K562 (cell line): ENCODE results near the gene ERO1B. TPM values are rescaled to one million over a fixed set of nuclear protein-coding genes. Genes with fewer than 3 reads are reported as not detected.
A peak's percentile ranks its signal among the peaks of the same experiment; 100 is the strongest.

Experiments used
- ATAC-seq: fragments of 200-7000 bp; cut with Tn5 transposase; 3 replicates; pipeline ENCODE4 v1.9.1; 2020; ENCODE audit warnings: moderate library complexity
- BruUV-seq: library from RNA; stranded (reverse); fragments of 400-500 nt; replicated peaks from 2 replicates; lab custom pipeline; 2021; lab: Mats Ljungman, UMichigan
- CTCF ChIA-PET: fragments of 300-600 bp; formaldehyde crosslinking; extraction: SDS; loops from one replicate; lab custom pipeline; 2021; ENCODE audit warnings: low intra/inter-chr PET ratio; lab: Yijun Ruan, JAX
- POLR2A ChIA-PET: fragments of 300-600, 350-650 bp; sonication (Branson Sonifier 250); formaldehyde crosslinking; extraction: SDS; loops from one replicate; lab custom pipeline; 2021; ENCODE audit warnings: antibody characterized with exemption, inconsistent platforms; lab: Yijun Ruan, JAX
- DNase-seq, 4 experiments: peaks; one replicate each; pipeline versions ENCODE4 v3.0.0 to v3.0.0-alpha.2; 2011 to 2018; ENCODE audit warnings: low spot score in 3 of 4, mixed read lengths in 3 of 4; ENCODE audit errors: extremely low read depth in 1 of 4
- FAIRE-seq: peaks from 2 replicates; lab custom pipeline; 2011; peaks lifted over from hg19 to GRCh38; lab: Jason Lieb, UNC
- H2AFZ ChIP-seq: 2 replicates; pipeline ENCODE4 v1.6.0; 2011; ENCODE audit warnings: low read depth, low read length, control low read depth, inconsistent platforms
- H3K27ac ChIP-seq: fragments of 200-600 bp; 3 replicates; pipeline ENCODE4 v1.8.0; 2011; ENCODE audit warnings: low read depth, mild to moderate bottlenecking, control low read depth, inconsistent platforms, low read length, moderate library complexity, mixed read lengths; ENCODE audit errors: extremely low read depth
- H3K27me3 ChIP-seq, 2 experiments: fragments of 300-600 bp in 1 of 2; 2 replicates in 1 of 2; 3 replicates in 1 of 2; pipeline versions ENCODE4 v1.6.0 to v1.8.0; 2011; ENCODE audit warnings: inconsistent platforms in 2 of 2, low read length in 2 of 2, mild to moderate bottlenecking in 1 of 2, mixed read lengths in 1 of 2, moderate library complexity in 1 of 2; ENCODE audit not compliant: control insufficient read depth in 2 of 2, insufficient read depth in 2 of 2
- H3K36me3 ChIP-seq: fragments of 300-600 bp; 3 replicates; pipeline ENCODE4 v1.8.0; 2011; ENCODE audit warnings: mild to moderate bottlenecking, low read length, inconsistent platforms; ENCODE audit not compliant: control insufficient read depth, insufficient read depth
- H3K4me1 ChIP-seq, 2 experiments: fragments of 200-600 bp in 1 of 2; replicated peaks in 1 of 2; 2 replicates in 1 of 2; 3 replicates in 1 of 2; pipeline versions ENCODE4 v1.5.1 to v1.8.0; 2011; ENCODE audit warnings: inconsistent platforms in 2 of 2, low read length in 2 of 2, mild to moderate bottlenecking in 1 of 2, mixed read lengths in 1 of 2, moderate library complexity in 1 of 2; ENCODE audit not compliant: control insufficient read depth in 2 of 2, insufficient read depth in 2 of 2
- H3K4me2 ChIP-seq: 2 replicates; pipeline ENCODE4 v1.6.1; 2011; ENCODE audit warnings: low read length, control low read depth, inconsistent platforms, mixed read lengths; ENCODE audit not compliant: insufficient read depth
- H3K4me3 ChIP-seq: fragments of 200-600 bp; sonication (generic), shearing (Covaris generic); 2 replicates; pipeline ENCODE4 v1.5.1; 2016; ENCODE audit warnings: control low read depth, inconsistent platforms
- H3K79me2 ChIP-seq: fragments of 200-600 bp; 3 replicates; pipeline ENCODE4 v1.8.0; 2011; ENCODE audit warnings: low read length, inconsistent platforms; ENCODE audit not compliant: control insufficient read depth, insufficient read depth
- H3K9ac ChIP-seq, 2 experiments: 2 replicates each; pipeline versions ENCODE4 v1.6.0 to v1.6.1; 2011; ENCODE audit warnings: low read depth in 2 of 2, low read length in 2 of 2, control low read depth in 1 of 2, inconsistent platforms in 1 of 2, mild to moderate bottlenecking in 1 of 2, mixed read lengths in 1 of 2; ENCODE audit not compliant: insufficient read depth in 1 of 2
- H3K9me1 ChIP-seq: one replicate; pipeline ENCODE4 v1.6.0; 2011; ENCODE audit warnings: inconsistent platforms, mild to moderate bottlenecking, low read length, moderate library complexity; ENCODE audit not compliant: control insufficient read depth, insufficient read depth
- H3K9me3 ChIP-seq: replicated peaks from 2 replicates; pipeline ENCODE4 v1.5.1; 2011; ENCODE audit warnings: low read depth, low read length, inconsistent platforms; ENCODE audit not compliant: control insufficient read depth, insufficient read depth
- H4K20me1 ChIP-seq: replicated peaks from 2 replicates; pipeline ENCODE4 v1.6.1; 2011; ENCODE audit warnings: low read length, inconsistent platforms, mixed read lengths; ENCODE audit not compliant: control insufficient read depth, insufficient read depth
- CXXC5 ChIP-seq: fragments of 250-450 bp; sonication (Bioruptor Pico); IDR thresholded peaks from 2 replicates; pipeline ENCODE4 v1.8.0; 2022; ENCODE audit warnings: inconsistent platforms, mild to moderate bottlenecking, moderate library complexity
- E2F4 ChIP-seq: sonication (generic); formaldehyde crosslinking; IDR thresholded peaks from 2 replicates; pipeline ENCODE4 v1.8.0; 2022; ENCODE audit warnings: mild to moderate bottlenecking, low read depth, missing genetic modification reagents
- ERF ChIP-seq: fragments of 450-650 bp; formaldehyde crosslinking; IDR thresholded peaks from 2 replicates; pipeline ENCODE4 v1.4.0; 2020; ENCODE audit warnings: mild to moderate bottlenecking, mixed read lengths
- PHB ChIP-seq: fragments of 250-450 bp; sonication (Bioruptor Pico); IDR thresholded peaks from 2 replicates; pipeline ENCODE4 v1.5.0; 2021
- SMAD1 ChIP-seq: fragments of 150-350 bp; IDR thresholded peaks from 2 replicates; pipeline ENCODE4 v1.6.1; 2014; ENCODE audit warnings: low read length, low read depth; ENCODE audit not compliant: partially characterized antibody
- ZNF311 ChIP-seq: fragments of 250-450 bp; sonication (Bioruptor Pico); IDR thresholded peaks from 2 replicates; pipeline ENCODE4 v1.4.0; 2020; ENCODE audit warnings: mild to moderate bottlenecking, moderate library complexity
- ZNF592 ChIP-seq: fragments of 450-650 bp; IDR thresholded peaks from 2 replicates; pipeline ENCODE4 v1.6.1; 2017; ENCODE audit warnings: antibody characterized with exemption, mild to moderate bottlenecking
- WGBS: fragments of 100-300 bp; shearing (Covaris generic); methylation state at CpG from one replicate; pipeline ENCODE4 v1.1.6; 2016; ENCODE audit warnings: low coverage, mixed read lengths; ENCODE audit not compliant: insufficient coverage; ENCODE audit errors: missing lambda C conversion rate; 5-methylcytosine and 5-hydroxymethylcytosine counted together
- in situ Hi-C: fragments of 300-500 bp; cut with MboI; formaldehyde crosslinking; loops from 4 replicates; pipeline ENCODE4 v1.15.0; 2018; ENCODE audit warnings: inconsistent platforms, mixed read lengths
- intact Hi-C: fragments of 100-400 bp; cut with micrococcal nuclease; formaldehyde crosslinking; loops from 2 replicates; pipeline ENCODE4 v1.14.2; 2022
- polyA plus RNA-seq, 8 experiments: library from polyadenylated mRNA; depleted of rRNA in 4 of 8; stranded (reverse) in 5 of 8; unstranded in 3 of 8; fragments of >200 nt; fragmentation: Nextera tagmentation in 2 of 8; fragmentation: Illumina TruSeq in 1 of 8; extraction: Ambion mirVana in 2 of 8; extraction: Trizol in 1 of 8; gene quantifications; 2 replicates each; pipeline versions ENCODE4 v1.2.1 to v1.2.3, GENCODE V29; 2011 to 2014; ENCODE audit warnings: inconsistent platforms in 1 of 8, missing spikeins in 1 of 8
- total RNA-seq, 7 experiments: library from RNA; depleted of rRNA in 6 of 7; stranded (reverse); fragments of >200 nt in 6 of 7; fragmentation: Illumina TruSeq in 2 of 7; extraction: Trizol in 2 of 7; gene quantifications; 2 replicates each; pipeline versions ENCODE4 v1.2.1 to v1.2.3, GENCODE V29; 2011 to 2021; ENCODE audit warnings: low replicate concordance in 1 of 7

The ERO1B gene
- total and polyA plus RNA-seq, 9 of the 15 experiments (the other 6 are each of a cell fraction or from before 2014, with no cell fraction given): 0.59 to 6.4 (median 4.2) TPM

- no TSS peak for BruUV-seq
- no peak overlapping the region for H3K4me3 ChIP-seq
- H3K9ac ChIP-seq: no peak overlapping the region
- FAIRE-seq (no peak), DNase-seq (no peak), ATAC-seq (peak; percentile 22; the same call in 2 of the 3 replicates)
- H3K36me3 ChIP-seq: no peaks in the 10 kb centered on the region
- in situ Hi-C loops: no loop called here
- no peak overlapping the region for H2AFZ ChIP-seq
- no peaks in the 10 kb centered on the region for H4K20me1 ChIP-seq
- CTCF ChIA-PET: no interaction called here
- no peaks in the 10 kb centered on the region; a peak in 1 of 5 replicates for H3K4me1 ChIP-seq
- intact Hi-C loops: no loop called here
- WGBS: 32% methylated on average over 2 of the region's 2 CpGs
- POLR2A ChIA-PET: interaction anchor here (0.5 to 1.7 kb wide), 3 partner anchors 9 to 211 kb away, joined by 4 to 7 read pairs (median 4); no protein-coding TSS in a partner anchor
- no peaks in the 10 kb centered on the region for H3K79me2 ChIP-seq
- no peak overlapping the region for H3K27ac ChIP-seq
- no peaks in the 10 kb centered on the region for H3K9me1 ChIP-seq
- no peaks in the 10 kb centered on the region for H3K9me3 ChIP-seq
- no peak overlapping the region for H3K4me2 ChIP-seq
- H3K27me3 ChIP-seq: no peaks in the 10 kb centered on the region
- TF ChIP-seq ZNF592: peak; percentile 55; the same call in 1 of the 2 replicates
- no peak for TF ChIP-seq ERF (CRISPR knock-in tag)
- TF ChIP-seq CXXC5: peak; percentile 23; the same call in 1 of the 2 replicates
- 0 out of 2 replicates have a peak, but pooled peaks have one; percentile 52 for TF ChIP-seq ZNF311 (CRISPR knock-in tag)
- TF ChIP-seq SMAD1: no peak
- no peak for TF ChIP-seq PHB (CRISPR knock-in tag)
- TF ChIP-seq E2F4: no peak
These were observed 33.8 kb upstream of the ERO1B start for GRCh38 chr1:236315518-236315917.
